Measurements from ENCODE around the gene ZRANB1. TPM values are rescaled to one million over a fixed set of nuclear protein-coding genes. Genes with fewer than 3 reads are reported as not detected.

Gene ZRANB1
- total RNA-seq, 1 donor from 2014 or later, result 13.2 TPM

- intact Hi-C loops (cut with micrococcal nuclease), result no loop called here
These were observed 52.0 kb downstream of the ZRANB1 start for GRCh38 chr10:124993736-124994451.

- intact Hi-C loops (cut with micrococcal nuclease), result no loop called here
These were observed 52.9 kb downstream of the ZRANB1 start for GRCh38 chr10:124994573-124995473.

- intact Hi-C loops (cut with micrococcal nuclease), result no loop called here
These were observed 53.7 kb downstream of the ZRANB1 start for GRCh38 chr10:124995605-124996004.

- intact Hi-C loops (cut with micrococcal nuclease), result no loop called here
These were observed 54.4 kb downstream of the ZRANB1 start for GRCh38 chr10:124996127-124996853.

GRCh38 chr10:124996854-124997215 lies 54.9 kb downstream of the ZRANB1 start:
- intact Hi-C loops (cut with micrococcal nuclease), result no loop called here

- intact Hi-C loops (cut with micrococcal nuclease), result no loop called here
These were observed 55.4 kb downstream of the ZRANB1 start for GRCh38 chr10:124997306-124997705.

GRCh38 chr10:124997771-124998623 lies 56.1 kb downstream of the ZRANB1 start:
- intact Hi-C loops (cut with micrococcal nuclease), result no loop called here

GRCh38 chr10:124998624-124999291 lies 56.8 kb downstream of the ZRANB1 start:
- intact Hi-C loops (cut with micrococcal nuclease), result no loop called here

GRCh38 chr10:124999433-125000365 lies 57.8 kb downstream of the ZRANB1 start:
- intact Hi-C loops (cut with micrococcal nuclease), result no loop called here

- intact Hi-C loops (cut with micrococcal nuclease), result no loop called here
These were observed 58.7 kb downstream of the ZRANB1 start for GRCh38 chr10:125000366-125001312.

- intact Hi-C loops (cut with micrococcal nuclease), result no loop called here
These were observed 59.6 kb downstream of the ZRANB1 start for GRCh38 chr10:125001313-125002046.

GRCh38 chr10:125002047-125002422 lies 60.1 kb downstream of the ZRANB1 start:
- intact Hi-C loops (cut with micrococcal nuclease), result no loop called here

GRCh38 chr10:125002423-125003145 lies 60.7 kb downstream of the ZRANB1 start:
- intact Hi-C loops (cut with micrococcal nuclease), result no loop called here

GRCh38 chr10:125003146-125003900 lies 61.4 kb downstream of the ZRANB1 start:
- intact Hi-C loops (cut with micrococcal nuclease), result no loop called here

GRCh38 chr10:125003901-125004467 lies 62.1 kb downstream of the ZRANB1 start:
- intact Hi-C loops (cut with micrococcal nuclease), result no loop called here

Measured in T-helper 2 cell treated with Interferon-gamma antibody and Interleukin-4, amounts not matched to agents 100 ng/mL and 5 ng/mL, for 36 hours (primary cell).